H9 (cell line): ENCODE measurements around the gene RAX2. TPM values are rescaled to one million over a fixed set of nuclear protein-coding genes. Genes with fewer than 3 reads are reported as not detected.

Source experiments
- DNase-seq: peaks from one replicate; pipeline ENCODE4 v3.0.0-alpha.2; 2017
- H2AFZ ChIP-seq: one replicate; pipeline ENCODE4 v1.6.1; 2013; ENCODE audit warnings: mild to moderate bottlenecking, low read length, control low read depth, moderate library complexity
- H2AK5ac ChIP-seq: 2 replicates; pipeline ENCODE4 v1.6.1; 2013; ENCODE audit warnings: low read length, control low read depth, mixed read lengths; ENCODE audit not compliant: insufficient read length
- H2BK120ac ChIP-seq: one replicate; pipeline ENCODE4 v1.6.1; 2013; ENCODE audit warnings: low read depth, mild to moderate bottlenecking, low read length, control low read depth, inconsistent platforms; ENCODE audit not compliant: poor library complexity, severe bottlenecking
- H2BK12ac ChIP-seq: 2 replicates; pipeline ENCODE4 v1.6.1; 2013; ENCODE audit warnings: low read length, control low read depth, mixed read lengths, low read depth; ENCODE audit not compliant: insufficient read length
- H2BK15ac ChIP-seq: 2 replicates; pipeline ENCODE4 v1.6.1; 2013; ENCODE audit warnings: low read depth, low read length, control low read depth
- H2BK20ac ChIP-seq: one replicate; pipeline ENCODE4 v1.6.1; 2013; ENCODE audit warnings: low read depth, mild to moderate bottlenecking, low read length, control low read depth, inconsistent platforms; ENCODE audit not compliant: poor library complexity, severe bottlenecking
- H2BK5ac ChIP-seq: 2 replicates; pipeline ENCODE4 v1.6.1; 2013; ENCODE audit warnings: low read length, control low read depth, mixed read lengths; ENCODE audit not compliant: insufficient read length
- H3K14ac ChIP-seq: 2 replicates; pipeline ENCODE4 v1.6.1; 2013; ENCODE audit warnings: low read length, control low read depth; ENCODE audit not compliant: insufficient read depth
- H3K18ac ChIP-seq: 2 replicates; pipeline ENCODE4 v1.6.1; 2013; ENCODE audit warnings: low read depth, mild to moderate bottlenecking, mixed read lengths, low read length, control low read depth; ENCODE audit not compliant: insufficient read length
- H3K23ac ChIP-seq: 2 replicates; pipeline ENCODE4 v1.6.1; 2013; ENCODE audit warnings: low read length, control low read depth, mixed read lengths, low read depth; ENCODE audit not compliant: insufficient read length
- H3K23me2 ChIP-seq: 2 replicates; pipeline ENCODE4 v1.6.1; 2013; ENCODE audit warnings: low read depth, mild to moderate bottlenecking, mixed read lengths, low read length, control low read depth; ENCODE audit not compliant: insufficient read length, poor library complexity, severe bottlenecking
- H3K27ac ChIP-seq: 2 replicates; pipeline ENCODE4 v1.5.1; 2013; ENCODE audit warnings: low read length, control low read depth, mixed read lengths, low read depth; ENCODE audit not compliant: insufficient read length
- H3K27me3 ChIP-seq: 2 replicates; pipeline ENCODE4 v1.6.1; 2013; ENCODE audit warnings: low read length, control low read depth, inconsistent platforms; ENCODE audit not compliant: insufficient read depth
- H3K4ac ChIP-seq: 2 replicates; pipeline ENCODE4 v1.6.1; 2013; ENCODE audit warnings: low read depth, mild to moderate bottlenecking, control low read depth, inconsistent platforms, low read length, moderate library complexity
- H3K4me1 ChIP-seq: 2 replicates; pipeline ENCODE4 v1.6.1; 2013; ENCODE audit warnings: low read length, control low read depth, inconsistent platforms; ENCODE audit not compliant: insufficient read depth
- H3K4me2 ChIP-seq: 2 replicates; pipeline ENCODE4 v1.6.1; 2013; ENCODE audit warnings: low read length, control low read depth, mixed read lengths; ENCODE audit not compliant: insufficient read length, insufficient read depth
- H3K56ac ChIP-seq: 2 replicates; pipeline ENCODE4 v1.6.1; 2013; ENCODE audit warnings: low read depth, mild to moderate bottlenecking, mixed read lengths, low read length, control low read depth; ENCODE audit not compliant: insufficient read length
- H3K79me1 ChIP-seq: 2 replicates; pipeline ENCODE4 v1.6.1; 2013; ENCODE audit warnings: low read depth, mild to moderate bottlenecking, moderate library complexity, low read length, control low read depth, inconsistent platforms; ENCODE audit not compliant: insufficient read depth, poor library complexity, severe bottlenecking
- H3K79me2 ChIP-seq: 2 replicates; pipeline ENCODE4 v1.6.1; 2013; ENCODE audit warnings: low read length, control low read depth, inconsistent platforms; ENCODE audit not compliant: insufficient read depth
- H3K9ac ChIP-seq: 2 replicates; pipeline ENCODE4 v1.6.1; 2013; ENCODE audit warnings: low read length, control low read depth, mixed read lengths; ENCODE audit not compliant: insufficient read length; ENCODE audit errors: extremely low read depth
- H3K9me3 ChIP-seq: one replicate; pipeline ENCODE4 v1.6.1; 2013; ENCODE audit warnings: low read depth, low read length, inconsistent platforms; ENCODE audit not compliant: control insufficient read depth
- H3T11ph ChIP-seq: one replicate; pipeline ENCODE4 v1.6.1; 2013; ENCODE audit warnings: mild to moderate bottlenecking, low read length, control low read depth, inconsistent platforms
- H4K20me1 ChIP-seq: one replicate; pipeline ENCODE4 v1.6.1; 2013; ENCODE audit not compliant: control insufficient read depth, insufficient read length, insufficient read depth
- H4K5ac ChIP-seq: 2 replicates; pipeline ENCODE4 v1.6.1; 2013; ENCODE audit warnings: low read depth, mild to moderate bottlenecking, mixed read lengths, low read length, control low read depth; ENCODE audit not compliant: insufficient read length
- H4K8ac ChIP-seq: replicated peaks from 2 replicates; pipeline ENCODE4 v1.6.1; 2013; ENCODE audit warnings: low read length, control low read depth, mixed read lengths, low read depth; ENCODE audit not compliant: insufficient read length
- H4K91ac ChIP-seq: 2 replicates; pipeline ENCODE4 v1.6.1; 2013; ENCODE audit warnings: low read depth, mild to moderate bottlenecking, moderate library complexity, mixed read lengths, low read length, control low read depth; ENCODE audit not compliant: insufficient read length
- H3K27ac Mint-ChIP-seq, 3 experiments: 2 replicates in 2 of 3; 3 replicates in 1 of 3; pipeline ENCODE4 v1.8.0; 2020 to 2021; ENCODE audit warnings: mixed read lengths in 3 of 3, mild to moderate bottlenecking in 1 of 3, moderate library complexity in 1 of 3
- H3K27me3 Mint-ChIP-seq: 2 replicates; pipeline ENCODE4 v1.8.0; 2021; ENCODE audit warnings: low read depth, mild to moderate bottlenecking, moderate library complexity, mixed read lengths
- H3K36me3 Mint-ChIP-seq, 3 experiments: 2 replicates in 2 of 3; 3 replicates in 1 of 3; pipeline ENCODE4 v1.8.0; 2020 to 2021; ENCODE audit warnings: low read depth in 3 of 3, mixed read lengths in 3 of 3; ENCODE audit not compliant: insufficient read depth in 1 of 3
- H3K4me1 Mint-ChIP-seq, 2 experiments: 2 replicates each; pipeline ENCODE4 v1.8.0; 2020; ENCODE audit warnings: mixed read lengths in 2 of 2
- H3K4me3 Mint-ChIP-seq, 2 experiments: 2 replicates in 1 of 2; 3 replicates in 1 of 2; pipeline ENCODE4 v1.8.0; 2020 to 2021; ENCODE audit warnings: mild to moderate bottlenecking in 2 of 2, mixed read lengths in 2 of 2, moderate library complexity in 1 of 2
- H3K9me3 Mint-ChIP-seq, 2 experiments: 2 replicates in 1 of 2; 3 replicates in 1 of 2; pipeline ENCODE4 v1.8.0; 2020; ENCODE audit warnings: mild to moderate bottlenecking in 2 of 2, mixed read lengths in 2 of 2, moderate library complexity in 1 of 2
- WGBS: extraction: QIAGEN DNeasy Blood & Tissue Kit; methylation state at CpG from one replicate; pipeline ENCODE4 v1.1.7; 2013; ENCODE audit warnings: missing lambda C conversion rate, low lambda C conversion rate, mixed read lengths; ENCODE audit not compliant: insufficient read length; ENCODE audit errors: extremely low coverage; 5-methylcytosine and 5-hydroxymethylcytosine counted together
- total RNA-seq: library from RNA; stranded (reverse); gene quantifications from 2 replicates; pipeline ENCODE4 v1.2.1, GENCODE V29; 2021
- TF ChIP-seq, protein P1 (sequence below): fragments of 200-600 bp; sonication (generic); conservative IDR thresholded peaks from 3 replicates; pipeline ENCODE4 v1.8.0; 2021; ENCODE audit warnings: antibody characterized with exemption, mild to moderate bottlenecking

The RAX2 gene
- total RNA-seq, 1 experiment from 2014 or later: not detected

DNA sequence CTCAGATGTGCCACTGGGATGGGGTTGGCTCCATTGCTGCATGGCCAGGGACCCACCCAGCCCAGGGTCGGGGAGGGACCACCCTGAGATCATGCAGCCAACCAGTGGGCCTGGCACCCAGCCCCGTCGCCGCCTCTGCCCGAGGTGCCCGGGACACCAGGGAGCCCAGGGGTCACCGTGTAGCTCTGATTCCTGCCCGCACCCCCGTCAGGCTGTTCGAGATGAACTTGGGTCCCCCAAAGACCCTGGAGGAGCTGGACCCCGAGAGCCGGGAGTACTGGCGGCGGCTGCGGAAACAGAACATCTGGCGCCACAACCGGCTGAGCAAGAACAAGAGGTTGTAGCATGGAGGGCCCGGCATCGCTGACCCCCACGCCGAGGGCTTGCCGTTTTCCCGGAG lies 5.0 kb downstream of the RAX2 start:
- no peaks in the 10 kb centered on the region for H3K23me2 ChIP-seq
- H2AFZ ChIP-seq: no peak overlapping the region
- no peak overlapping the region for H3K56ac ChIP-seq
- no peak overlapping the region for H2BK15ac ChIP-seq
- no peak overlapping the region for H4K5ac ChIP-seq
- no peaks in the 10 kb centered on the region for H3K4me1 ChIP-seq
- no peak overlapping the region for H4K8ac ChIP-seq
- no peak overlapping the region for H2BK12ac ChIP-seq
- H4K91ac ChIP-seq: no peak overlapping the region
- no peaks in the 10 kb centered on the region for H3K9me3 ChIP-seq
- no peak overlapping the region for H3K18ac ChIP-seq
- peaks cover 6 to 17% (median 12%) of the 10 kb centered on the region in 3 experiments; a peak in 5 of 7 replicates for H3K36me3 Mint-ChIP-seq
- H2BK5ac ChIP-seq: no peak overlapping the region
- no peak overlapping the region for H3T11ph ChIP-seq
- DNase-seq: no peak
- no peaks in the 10 kb centered on the region for H3K79me2 ChIP-seq
- H2BK120ac ChIP-seq: no peak overlapping the region
- no peak overlapping the region for H3K4ac ChIP-seq
- no peak overlapping the region for H2AK5ac ChIP-seq
- H3K27ac ChIP-seq: no peak overlapping the region
- TF ChIP-seq, protein P1, sequence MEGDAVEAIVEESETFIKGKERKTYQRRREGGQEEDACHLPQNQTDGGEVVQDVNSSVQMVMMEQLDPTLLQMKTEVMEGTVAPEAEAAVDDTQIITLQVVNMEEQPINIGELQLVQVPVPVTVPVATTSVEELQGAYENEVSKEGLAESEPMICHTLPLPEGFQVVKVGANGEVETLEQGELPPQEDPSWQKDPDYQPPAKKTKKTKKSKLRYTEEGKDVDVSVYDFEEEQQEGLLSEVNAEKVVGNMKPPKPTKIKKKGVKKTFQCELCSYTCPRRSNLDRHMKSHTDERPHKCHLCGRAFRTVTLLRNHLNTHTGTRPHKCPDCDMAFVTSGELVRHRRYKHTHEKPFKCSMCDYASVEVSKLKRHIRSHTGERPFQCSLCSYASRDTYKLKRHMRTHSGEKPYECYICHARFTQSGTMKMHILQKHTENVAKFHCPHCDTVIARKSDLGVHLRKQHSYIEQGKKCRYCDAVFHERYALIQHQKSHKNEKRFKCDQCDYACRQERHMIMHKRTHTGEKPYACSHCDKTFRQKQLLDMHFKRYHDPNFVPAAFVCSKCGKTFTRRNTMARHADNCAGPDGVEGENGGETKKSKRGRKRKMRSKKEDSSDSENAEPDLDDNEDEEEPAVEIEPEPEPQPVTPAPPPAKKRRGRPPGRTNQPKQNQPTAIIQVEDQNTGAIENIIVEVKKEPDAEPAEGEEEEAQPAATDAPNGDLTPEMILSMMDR: no peak
- no CpG with 5 or more reads among the region's 23 CpGs for WGBS
- no peaks in the 10 kb centered on the region; a peak in 1 of 5 replicates for H3K9me3 Mint-ChIP-seq
- no peaks in the 10 kb centered on the region for H3K27me3 ChIP-seq
- H2BK20ac ChIP-seq: no peak overlapping the region
- no peak overlapping the region for H3K4me2 ChIP-seq
- no peak overlapping the region for H3K27ac Mint-ChIP-seq
- no peak overlapping the region for H3K14ac ChIP-seq
- peaks cover 10 to 15% of the 10 kb centered on the region in 2 experiments for H3K4me1 Mint-ChIP-seq
- H4K20me1 ChIP-seq: no peaks in the 10 kb centered on the region
- H3K23ac ChIP-seq: no peak overlapping the region
- no peak overlapping the region for H3K4me3 Mint-ChIP-seq
- no peaks in the 10 kb centered on the region for H3K27me3 Mint-ChIP-seq
- H3K9ac ChIP-seq: no peak overlapping the region
- H3K79me1 ChIP-seq: no peaks in the 10 kb centered on the region
